NCI-H1417 (cell line): ENCODE measurements around the gene CLK1.
A peak's percentile ranks its signal among the peaks of the same experiment; 100 is the strongest.
"Not testable (repeated sequence)": the region's sequence is repeated elsewhere in the genome, so short reads cannot be mapped to it uniquely, and the experiment has no call there.

Source experiments
- DNase-seq, 3 experiments: peaks; one replicate each; lab custom pipeline; 2025; lab: John Stamatoyannopoulos, UW

Gene CLK1

DNA sequence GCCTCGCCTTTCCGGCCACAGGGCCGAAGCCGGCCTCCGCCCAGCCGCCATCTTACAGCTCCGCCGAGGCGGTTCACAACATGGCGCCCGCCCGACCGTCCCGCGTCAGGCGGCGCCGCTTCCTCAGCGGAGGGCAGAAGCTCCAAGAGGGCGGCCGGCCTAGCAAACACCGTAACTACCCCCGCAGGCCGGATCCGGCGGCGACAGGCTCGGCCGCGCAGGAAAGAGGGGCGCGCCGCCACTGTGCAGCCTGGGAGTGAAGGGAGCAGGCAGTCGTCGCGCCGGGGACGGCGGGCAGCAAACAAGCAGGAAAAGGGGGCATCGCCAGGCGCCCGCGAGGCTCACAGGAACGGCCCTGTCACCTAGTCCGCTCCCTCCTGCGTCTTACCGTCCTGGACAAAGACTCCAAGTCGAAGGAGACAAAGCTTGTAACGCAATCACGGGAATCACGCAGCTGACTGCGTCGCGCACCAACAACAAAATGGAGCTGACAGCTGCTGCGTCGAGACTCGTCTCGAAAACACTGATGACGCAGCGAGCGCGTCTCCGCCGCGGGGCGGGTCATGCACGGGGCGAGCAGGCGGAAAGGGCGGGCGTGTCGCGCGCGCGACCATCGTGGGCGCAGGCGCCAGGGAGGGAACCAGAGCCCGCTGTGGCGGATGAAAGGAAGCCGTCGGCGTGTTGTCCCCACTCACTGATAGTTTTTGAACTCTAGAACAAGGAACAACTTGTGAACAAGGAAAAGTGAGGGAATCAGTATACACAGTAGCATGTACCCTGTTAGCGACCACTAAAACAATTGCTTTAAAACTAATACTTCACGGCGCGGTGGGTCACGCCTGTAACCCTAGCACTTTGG is at the start of gene CLK1:
Gene CLK1 (minus strand): TSS at position 483 of the 859 bp plus-strand sequence. CDS start 2,796 bp downstream, outside the sequence.
- DNase-seq: peak; percentile 85 to 95 (median 93)

DNA sequence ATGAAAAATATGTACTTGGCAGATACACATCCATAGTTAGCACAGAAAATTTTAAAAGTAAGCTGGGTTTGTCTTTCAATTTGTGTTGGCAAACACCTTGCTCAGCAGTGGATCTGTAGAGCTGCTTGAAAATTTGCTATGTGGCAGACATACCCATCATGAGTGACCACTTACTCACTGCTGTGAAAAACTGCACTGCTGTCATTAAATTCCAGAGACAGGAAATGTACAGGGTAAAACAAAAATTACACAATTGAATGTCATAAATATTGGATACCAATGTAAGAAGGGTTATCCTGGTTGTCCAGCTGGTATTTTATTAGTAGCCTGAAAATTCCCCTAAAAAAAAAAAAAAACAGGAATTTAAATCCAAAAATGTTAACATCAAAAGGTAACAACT is 49.2 kb upstream of the CLK1 start:
- no peak for DNase-seq

DNA sequence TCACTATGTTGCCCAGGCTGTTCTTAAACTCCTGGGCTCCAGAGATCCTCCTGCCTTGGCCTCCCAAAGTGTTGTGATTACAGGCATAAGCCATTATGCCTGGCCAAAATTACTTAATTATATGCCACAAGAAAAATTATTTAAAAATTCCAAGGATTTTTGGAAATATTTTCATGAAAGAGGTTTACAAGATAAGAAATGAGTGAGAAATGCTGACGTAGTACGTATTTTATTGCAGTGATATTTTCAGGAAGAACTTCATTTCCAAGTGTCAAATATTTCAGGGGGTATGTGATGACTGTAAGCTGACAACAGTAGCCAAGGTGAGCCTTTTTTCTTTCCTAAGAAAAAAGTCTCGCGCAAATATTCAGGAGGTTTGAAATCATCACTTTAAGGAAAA is 45.5 kb upstream of the CLK1 start:
- DNase-seq: no peak

DNA sequence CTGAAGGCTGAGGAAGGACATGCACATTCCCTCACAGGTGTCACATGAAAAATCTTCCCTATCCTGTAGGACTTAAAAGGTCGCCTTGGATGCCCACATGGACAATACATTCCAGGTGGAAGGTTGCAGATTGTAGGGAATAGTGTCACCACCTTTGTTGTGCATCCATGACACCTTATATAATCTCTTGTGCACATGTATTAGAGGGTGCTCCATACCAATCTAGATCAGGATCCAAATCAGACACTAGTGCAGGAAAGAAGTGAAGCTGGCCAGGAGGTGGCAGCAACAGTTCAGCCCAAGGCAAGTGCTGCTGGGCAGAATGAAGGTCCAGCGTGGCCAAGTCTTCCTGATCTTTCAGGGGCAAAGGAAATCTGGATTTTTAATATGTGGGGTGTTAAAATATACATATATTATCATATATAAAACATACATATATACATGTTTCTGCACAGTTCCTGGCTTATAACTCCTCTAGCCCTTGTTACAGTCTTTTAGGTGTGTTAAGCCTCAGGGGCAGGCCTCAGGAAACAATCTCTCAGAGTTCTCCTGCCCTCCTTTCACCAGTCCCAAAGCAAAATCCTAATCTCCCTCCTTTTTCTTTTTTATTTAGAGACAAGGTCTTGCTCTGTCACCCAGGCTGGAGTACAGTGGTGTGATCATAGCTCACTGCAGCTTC is 41.3 kb upstream of the CLK1 start:
- DNase-seq: peak in 2 of 3 experiments; percentile 30 to 58

DNA sequence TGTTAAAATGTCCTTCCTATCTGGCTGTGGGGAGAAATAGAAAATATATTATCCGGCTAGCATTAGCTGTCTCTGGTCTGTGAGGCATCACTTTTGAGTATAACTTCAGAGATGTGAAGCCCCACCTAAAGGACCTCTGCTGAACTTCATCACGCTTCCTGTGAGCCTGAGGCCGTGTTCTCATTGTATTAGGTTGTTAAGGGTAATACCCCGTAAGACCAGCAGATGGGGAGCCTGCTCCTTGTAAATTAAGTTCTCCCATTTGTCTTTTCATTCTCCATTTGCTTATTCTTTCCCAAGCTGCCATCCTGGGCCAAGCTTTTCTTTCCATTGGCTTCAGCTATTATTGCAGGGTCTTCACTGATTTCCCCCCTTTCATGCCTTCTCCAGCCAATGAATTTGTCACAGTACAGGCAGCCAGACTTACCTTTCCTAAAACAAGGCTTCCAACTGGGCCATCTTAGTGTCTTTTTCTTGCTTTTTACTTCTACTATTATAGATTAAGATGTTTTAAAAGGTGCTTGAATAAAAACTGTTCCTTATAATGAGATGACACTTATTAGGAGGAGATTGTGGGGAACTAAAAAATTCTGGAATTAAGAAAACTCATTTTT is 37.1 kb upstream of the CLK1 start:
- DNase-seq: peak; percentile 1 to 86 (median 62)

DNA sequence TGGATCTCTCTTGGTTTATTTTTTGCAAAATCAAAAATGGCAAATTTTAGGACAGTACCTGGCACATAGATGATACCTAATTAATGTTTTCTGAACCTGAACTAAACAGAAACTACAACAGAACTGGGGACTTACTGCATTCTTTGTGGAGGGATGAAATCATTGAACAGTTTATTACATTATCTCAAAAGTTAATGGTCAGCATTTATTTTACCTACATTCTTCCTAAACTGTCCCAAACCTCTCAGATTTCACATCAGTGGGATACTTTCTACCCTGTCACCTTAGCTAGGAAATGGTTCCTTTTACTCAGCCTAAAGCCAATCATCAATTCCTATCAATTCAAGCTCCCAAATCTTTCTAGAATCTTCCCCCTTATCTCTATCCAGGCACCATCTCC is 35.0 kb upstream of the CLK1 start:
- no peak for DNase-seq

DNA sequence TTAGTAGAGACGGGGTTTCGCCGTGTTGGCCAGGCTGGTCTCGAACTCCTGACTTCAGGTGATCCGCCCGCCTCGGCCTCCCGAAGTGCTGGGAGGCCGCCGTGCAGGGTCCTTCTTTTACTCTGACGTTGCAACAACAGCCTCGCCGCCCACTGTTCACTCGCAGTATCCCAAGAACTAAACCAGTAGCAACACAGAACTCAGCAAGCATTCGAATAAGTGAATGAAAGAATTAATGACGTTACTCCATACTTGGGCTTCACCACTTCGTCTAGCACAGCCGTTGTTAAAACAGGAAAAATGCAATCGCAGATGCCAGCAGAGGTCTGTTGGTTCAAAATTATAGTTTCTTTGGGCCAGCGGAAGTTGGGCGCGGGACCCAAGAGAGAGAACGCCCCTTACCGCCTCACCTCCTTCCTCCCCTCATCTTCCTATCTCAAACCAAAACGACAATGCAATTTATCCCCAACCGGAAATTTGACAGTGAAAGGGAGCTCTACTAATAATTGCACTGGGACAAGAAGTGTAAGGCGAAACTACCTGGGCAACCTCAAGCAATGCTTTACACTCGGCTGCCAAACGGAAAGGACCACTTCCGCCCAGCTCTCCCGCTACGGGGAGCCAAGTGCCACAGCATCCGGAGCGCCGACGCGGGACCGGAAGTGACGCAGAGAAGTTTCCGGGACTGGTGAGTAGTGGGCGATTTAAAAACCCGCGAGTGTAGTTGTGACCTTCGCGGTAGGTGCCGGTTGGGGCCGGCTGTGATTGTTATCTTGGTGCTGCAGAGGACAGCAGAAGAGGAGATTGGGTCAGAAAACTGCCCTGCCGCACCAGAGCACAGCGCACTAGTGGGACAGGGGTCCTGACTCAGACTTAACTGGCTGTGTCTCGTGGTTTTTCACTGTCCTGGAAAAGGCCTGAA is 24.5 kb upstream of the CLK1 start, which contains the start of the genes NIF3L1 and PPIL3:
Gene NIF3L1 (plus strand): TSS at position 668 of the 922 bp plus-strand sequence. CDS start 2,573 bp downstream, outside the sequence.
Gene PPIL3 (minus strand): TSS at position 374 of the 922 bp plus-strand sequence. CDS start 1,462 bp downstream, outside the sequence.
- DNase-seq: peak; percentile 91 to 98 (median 97)

DNA sequence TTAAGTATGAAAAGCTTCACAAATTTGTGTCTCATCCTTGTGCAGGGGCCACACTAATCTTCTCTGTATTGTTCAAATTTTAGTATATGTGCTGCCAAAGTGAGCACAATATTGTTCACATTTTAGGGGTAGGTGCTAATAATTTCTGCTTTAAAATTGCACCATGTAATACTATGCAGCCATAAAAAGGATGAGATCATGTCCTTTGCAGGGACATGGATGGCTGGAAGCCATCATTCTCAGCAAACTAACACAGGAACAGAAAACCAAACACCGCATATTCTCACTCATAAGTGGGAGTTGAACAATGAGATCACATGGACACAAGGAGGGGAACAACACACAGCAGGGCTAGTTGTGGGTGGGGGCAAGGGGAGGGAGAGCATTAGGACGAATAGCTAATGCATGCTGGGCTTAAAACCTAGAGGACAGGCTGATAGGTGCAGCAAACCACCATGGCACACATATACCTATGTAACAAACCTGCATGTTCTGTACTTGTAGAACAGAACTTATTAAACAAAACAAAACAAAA is 17.3 kb upstream of the CLK1 start:
- DNase-seq: not testable (repeated sequence)

DNA sequence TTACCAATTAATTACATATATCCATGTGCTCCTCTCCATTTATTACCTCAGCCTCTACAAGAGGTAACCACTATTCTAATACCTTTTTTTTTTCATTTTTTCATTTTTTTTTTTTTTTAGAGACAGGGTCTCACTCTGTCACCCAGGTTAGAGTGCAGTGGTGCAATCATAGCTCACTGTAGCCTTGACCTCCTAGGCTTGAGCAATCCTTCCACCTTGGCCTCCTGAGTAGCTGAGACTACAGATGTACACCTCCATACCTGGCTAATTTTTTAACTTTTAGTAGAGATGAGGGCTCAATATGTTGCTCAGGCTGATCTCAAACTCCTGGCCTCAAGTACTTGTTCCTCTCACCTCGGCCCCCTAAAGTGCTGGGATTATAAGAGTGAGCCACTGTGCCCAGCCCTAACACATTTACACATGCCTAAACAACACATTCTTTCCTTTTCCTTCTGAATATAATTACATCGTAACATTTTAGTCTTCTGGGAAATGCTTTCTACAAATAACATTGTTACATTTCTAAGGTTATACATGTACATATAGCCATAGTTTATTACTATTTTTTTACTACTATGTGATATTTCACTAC is 13.9 kb upstream of the CLK1 start:
- DNase-seq: no peak

DNA sequence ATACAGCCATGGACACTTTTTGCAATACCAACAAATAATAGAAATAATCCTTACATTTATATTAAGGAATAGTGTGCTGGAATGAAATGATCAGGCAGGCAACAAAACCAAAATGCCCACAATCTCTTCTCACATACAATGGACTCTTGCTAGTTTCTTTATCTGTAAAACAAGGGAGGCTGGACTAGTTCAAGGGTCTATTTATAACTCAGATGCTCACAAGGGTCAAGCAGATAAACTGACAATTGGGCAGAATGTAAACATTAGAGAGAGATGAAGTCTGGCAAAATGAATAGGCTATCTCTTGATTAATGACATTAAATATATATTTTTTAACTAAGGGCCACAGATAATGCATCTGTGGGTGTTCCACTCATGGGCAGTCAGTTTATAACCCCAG is 13.0 kb upstream of the CLK1 start:
- no peak for DNase-seq

DNA sequence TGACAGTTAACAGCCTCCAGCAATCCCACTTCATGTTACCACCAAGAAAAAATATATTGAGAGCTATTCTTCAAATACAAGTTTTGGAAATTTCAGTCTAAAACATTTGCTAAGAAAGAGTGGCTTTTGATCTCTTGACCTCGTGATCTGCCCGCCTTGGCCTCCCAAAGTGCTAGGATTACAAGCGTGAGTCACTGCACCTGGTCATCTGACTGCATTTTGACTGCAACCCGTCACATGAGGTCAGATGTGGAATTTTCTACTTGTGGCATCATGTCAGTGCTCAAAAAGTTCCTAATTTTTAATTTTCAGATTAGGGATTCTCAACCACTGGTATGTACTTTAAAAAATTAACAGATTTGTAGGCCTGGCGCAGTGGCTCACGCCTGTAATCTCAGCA is 9.1 kb upstream of the CLK1 start:
- DNase-seq: no peak

DNA sequence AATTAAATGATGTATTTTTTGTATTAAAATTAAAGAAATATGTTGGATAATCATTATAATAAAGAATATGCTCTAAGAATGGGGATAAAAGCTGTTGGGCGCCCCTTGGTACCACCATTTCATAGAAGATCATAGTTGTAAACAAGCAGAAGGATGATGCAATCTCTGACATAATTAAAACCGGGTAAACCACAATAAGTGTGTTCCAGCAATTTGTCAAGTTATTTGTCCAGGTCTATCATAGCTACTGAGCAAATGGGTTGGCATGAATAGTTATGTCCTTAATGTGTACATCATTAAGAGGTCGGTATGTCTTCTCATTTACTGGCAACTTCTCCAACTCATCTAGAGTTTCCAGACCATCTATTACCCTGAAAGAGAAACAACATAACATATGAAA is 6.7 kb upstream of the CLK1 start:
- DNase-seq: no peak

DNA sequence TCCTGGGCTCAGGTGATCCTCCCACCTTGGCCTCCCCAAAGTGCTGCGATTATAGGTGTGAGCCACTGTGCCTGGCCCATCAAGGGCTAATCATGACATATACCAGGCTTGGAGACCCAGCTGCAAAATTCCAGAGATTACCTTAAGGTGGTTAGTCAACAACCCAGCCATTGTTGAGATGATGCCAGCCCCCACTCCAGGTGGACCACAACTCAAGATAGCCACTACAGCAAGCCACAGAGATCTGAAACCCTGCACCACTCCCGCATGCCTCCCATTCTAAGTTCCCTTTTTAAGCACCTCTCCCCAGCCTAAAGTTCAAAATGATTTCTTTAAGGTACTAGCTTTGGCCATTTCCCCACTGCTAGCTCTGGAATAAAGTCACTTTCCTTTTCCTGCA is 4.6 kb upstream of the CLK1 start:
- no peak for DNase-seq

DNA sequence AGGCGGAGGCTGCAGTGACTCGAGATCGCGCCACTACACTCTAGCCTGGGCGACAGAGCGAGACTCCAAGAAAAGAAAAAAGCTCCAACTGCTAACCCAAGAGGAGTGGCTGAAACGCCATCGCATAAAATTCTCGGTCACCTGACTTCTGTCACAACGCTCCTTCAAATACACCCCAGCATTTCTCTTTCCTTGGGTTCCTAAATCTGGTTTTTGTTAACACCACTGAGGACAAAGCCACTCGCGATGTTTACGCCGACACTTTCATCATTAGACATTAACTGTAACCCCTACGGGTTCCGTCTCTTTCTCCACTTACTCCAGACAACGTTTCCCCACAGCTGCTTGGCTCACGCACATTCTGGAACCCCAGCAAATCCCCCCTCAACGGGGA is 679 bp downstream of the CLK1 start:
- peak in 1 of 3 experiments; percentile 67 for DNase-seq

DNA sequence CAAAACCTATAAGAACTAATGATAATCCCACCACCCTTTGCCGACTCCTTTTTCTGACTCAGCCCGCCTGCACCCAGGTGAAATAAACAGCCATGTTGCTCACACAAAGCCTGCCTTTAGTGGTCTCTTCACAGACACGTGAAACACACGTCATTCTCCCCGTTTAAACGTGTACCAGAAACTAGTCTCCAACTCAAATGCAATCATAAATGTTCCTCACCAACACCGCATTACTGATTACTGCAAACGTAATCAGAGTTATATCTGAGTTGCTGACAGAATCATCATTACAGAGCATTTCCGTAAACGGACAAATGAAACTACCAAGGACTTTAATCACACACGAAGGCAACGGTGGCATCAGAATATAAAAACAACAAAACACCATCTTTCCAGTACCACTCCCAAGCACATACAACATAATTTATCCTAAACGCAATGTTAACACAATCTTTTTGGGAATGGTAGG is 1.9 kb downstream of the CLK1 start:
- DNase-seq: peak in 1 of 3 experiments; percentile 52

DNA sequence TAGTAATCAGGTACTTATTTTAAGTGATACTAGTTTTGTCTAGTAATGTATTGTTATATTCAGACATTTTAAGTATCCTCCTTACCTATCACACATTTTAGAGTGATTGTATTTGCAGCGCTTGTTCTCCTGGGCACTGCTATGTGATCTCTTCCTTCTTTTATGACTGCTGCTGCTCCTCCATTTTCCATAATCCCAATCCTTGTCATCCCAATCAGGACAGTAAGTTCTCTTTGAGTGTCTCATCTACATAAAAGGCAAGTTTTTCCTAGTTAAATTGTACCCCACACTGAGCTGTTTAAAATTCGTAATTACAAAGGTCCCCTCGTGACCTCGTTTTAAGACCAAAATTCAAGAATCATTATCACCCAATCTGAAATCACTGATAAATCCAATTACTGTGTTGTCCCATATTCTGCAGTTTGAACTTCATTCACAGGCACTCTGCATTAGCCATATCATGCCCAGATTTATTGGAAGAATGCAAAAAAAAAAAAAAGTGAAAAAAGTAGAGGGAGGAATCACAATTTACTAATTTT is 2.8 kb downstream of the CLK1 start:
- DNase-seq: no peak

DNA sequence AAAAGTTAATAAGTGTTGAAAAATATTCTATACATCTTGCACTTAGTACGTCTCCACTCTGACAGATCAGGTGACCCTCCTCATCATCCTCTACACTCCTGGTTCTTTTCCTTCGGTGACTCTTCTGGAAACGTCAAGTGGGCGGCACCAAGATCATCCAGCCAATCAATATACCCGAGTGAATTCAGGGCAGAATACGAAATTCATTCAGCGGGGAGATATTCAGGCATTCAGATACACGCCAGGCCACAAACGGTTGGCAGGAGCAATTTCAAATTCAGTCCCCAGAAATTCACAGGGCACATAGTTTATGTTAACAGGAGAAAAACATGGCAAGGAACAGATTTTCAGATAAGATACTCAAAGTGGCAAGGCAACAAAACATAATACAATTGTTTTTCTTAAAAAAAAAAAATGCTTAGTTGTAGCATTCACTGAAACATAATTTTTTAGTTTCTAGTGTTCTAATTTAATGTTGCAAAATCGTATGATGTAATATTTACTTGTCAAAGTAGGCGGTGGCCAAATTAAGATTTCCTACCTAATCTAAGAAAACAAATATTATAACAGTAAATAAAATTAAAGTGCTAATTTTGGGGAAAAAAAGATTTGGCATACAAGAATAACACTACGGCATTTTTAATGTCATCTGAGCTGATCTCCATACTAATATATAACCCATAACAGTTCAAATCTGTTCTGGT is 4.2 kb downstream of the CLK1 start:
- DNase-seq: no peak

DNA sequence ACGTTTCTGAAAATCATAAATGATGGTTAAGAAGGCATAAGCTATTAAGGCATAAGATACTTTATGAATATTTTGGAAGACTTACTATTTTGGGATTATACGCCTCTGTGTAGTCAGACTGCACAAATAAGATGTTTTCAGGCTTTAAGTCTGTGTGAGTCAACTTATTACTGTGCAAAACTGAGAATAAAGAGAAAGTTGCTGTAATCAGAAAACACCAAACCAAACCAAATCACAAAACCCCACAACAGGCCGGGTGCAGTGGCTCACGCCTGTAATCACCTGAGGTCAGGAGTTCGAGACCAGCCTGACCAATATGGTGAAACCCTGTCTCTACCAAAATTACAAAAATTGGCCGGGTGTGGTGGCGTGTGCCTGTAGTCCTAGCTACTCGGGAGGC is 7.7 kb downstream of the CLK1 start:
- DNase-seq: no peak

DNA sequence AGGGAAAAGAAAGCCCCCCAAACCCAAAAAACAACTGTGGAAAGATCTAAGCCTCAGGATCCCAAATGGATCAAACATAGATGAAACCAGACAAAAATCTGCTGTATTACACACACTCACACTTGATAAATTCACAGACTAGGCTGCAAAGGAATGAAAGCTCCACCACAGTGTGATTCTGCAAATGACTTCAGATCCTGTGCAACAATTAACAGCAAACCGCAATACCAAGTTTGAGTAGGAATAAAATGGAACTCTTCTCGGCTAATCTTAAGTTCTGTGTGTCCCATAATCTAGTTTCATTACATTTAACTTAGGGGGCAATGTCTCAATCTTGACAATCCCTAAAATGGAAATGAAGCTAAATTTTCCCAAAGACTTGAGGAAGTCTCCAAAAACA is 11.9 kb downstream of the CLK1 start:
- no peak for DNase-seq
